Left lung (tissue), 10 donors: ENCODE results near the gene GNG10. TPM values are rescaled to one million over a fixed set of nuclear protein-coding genes. Genes with fewer than 3 reads are reported as not detected.
"Not testable (repeated sequence)": the region's sequence is repeated elsewhere in the genome, so short reads cannot be mapped to it uniquely, and the experiment has no call there.

ENCODE experiments used
- ATAC-seq: fragments of 200-7000 bp; cut with Tn5 transposase; one replicate; pipeline ENCODE4 v1.9.1; 2020; ENCODE audit warnings: moderate library complexity
- DNase-seq, 4 donors: peaks; one replicate each; pipeline ENCODE4 v3.0.0-alpha.2; 2013 to 2020
- H3K27ac ChIP-seq, 2 donors: fragments of 200-600 bp; sonication (generic) in 1 of 2; one replicate each; pipeline versions ENCODE4 v1.5.0 to v1.8.0; 2020 to 2021
- H3K27me3 ChIP-seq, 2 donors: fragments of 200-600 bp; sonication (generic) in 1 of 2; one replicate each; pipeline versions ENCODE4 v1.5.0 to v1.8.0; 2020 to 2021
- H3K36me3 ChIP-seq, 2 donors: fragments of 200-600 bp; sonication (generic) in 1 of 2; one replicate each; pipeline versions ENCODE4 v1.5.0 to v1.8.0; 2020 to 2021
- H3K4me1 ChIP-seq, 2 donors: fragments of 200-600 bp; one replicate each; pipeline ENCODE4 v1.8.0; 2021
- H3K4me3 ChIP-seq, 2 donors: fragments of 200-600 bp; sonication (generic) in 1 of 2; one replicate each; pipeline versions ENCODE4 v1.5.0 to v1.8.0; 2020 to 2021; ENCODE audit warnings: mild to moderate bottlenecking in 1 of 2
- H3K9me3 ChIP-seq, 2 donors: fragments of 200-600 bp; sonication (generic) in 1 of 2; one replicate each; pipeline versions ENCODE4 v1.5.0 to v1.8.0; 2020 to 2021
- CTCF ChIP-seq, 2 donors: fragments of 200-600 bp; sonication (generic) in 1 of 2; IDR thresholded peaks; one replicate each; pipeline versions ENCODE4 v1.5.0 to v1.8.0; 2021; ENCODE audit warnings: antibody characterized with exemption in 2 of 2
- intact Hi-C, 2 donors: fragments of 100-400 bp; cut with DNase I; formaldehyde crosslinking; loops; one replicate each; pipeline versions ENCODE4 v1.11.2 to v1.14.2; 2022
- polyA plus RNA-seq, 6 donors: library from polyadenylated mRNA; unstranded; fragments of 120-200 nt; gene quantifications; one replicate each; pipeline ENCODE4 v1.2.1, GENCODE V29; 2013; ENCODE audit not compliant: insufficient read length in 6 of 6
- total RNA-seq, 2 donors: library from RNA; stranded (reverse); fragmentation: NEBNext Ultra II Directional; extraction: Animal tissue kit (Norgen Biotek cat#: 25700); gene quantifications; one replicate each; pipeline ENCODE4 v1.2.1, GENCODE V29; 2021
- donor health status: DM: no; HTN: yes; CAD: no.
- donor health status: DM: no; HTN: no; CAD: no.

The GNG10 gene
- total and polyA plus RNA-seq, 8 donors: 46.3 to 79.3 (median 61.8) TPM

GRCh38 chr9:111661802-111662521 is 557 bp downstream of the GNG10 start:
- TF ChIP-seq CTCF (IDR thresholded peaks at IDR 0.05): no peak
- Histone ChIP-seq H3K36me3 (peaks cover 0 to 5% of the 10 kb centered on the region in 2 donors), H3K27ac (peak overlapping the region; percentile 70 to 96), H3K9me3 (no peaks in the 10 kb centered on the region), H3K4me1 (peaks cover 3 to 35% of the 10 kb centered on the region in 2 donors), H3K27me3 (no peaks in the 10 kb centered on the region), H3K4me3 (peak overlapping the region; percentile 68 to 85)
- intact Hi-C loops: no loop called here
- DNase-seq (peak; percentile 26 to 88 (median 38)), ATAC-seq (peak; percentile 72)

GRCh38 chr9:111662576-111663300 is 1.3 kb downstream of the GNG10 start:
- DNase-seq (peak in 1 of 4 donors; percentile 12), ATAC-seq (peak; percentile 4)
- peaks cover 3 to 36% of the 10 kb centered on the region in 2 donors for H3K4me1 ChIP-seq
- H3K4me3 ChIP-seq: peak overlapping the region; percentile 68 to 85
- H3K36me3 ChIP-seq: peaks cover 0 to 13% of the 10 kb centered on the region in 2 donors
- TF ChIP-seq CTCF (IDR thresholded peaks at IDR 0.05): no peak
- peak overlapping the region; percentile 70 to 96 for H3K27ac ChIP-seq
- no peaks in the 10 kb centered on the region for H3K9me3 ChIP-seq
- intact Hi-C loops: no loop called here
- H3K27me3 ChIP-seq: no peaks in the 10 kb centered on the region

GRCh38 chr9:111663301-111663823 is 2.0 kb downstream of the GNG10 start:
- peaks cover 3 to 39% of the 10 kb centered on the region in 2 donors for H3K4me1 ChIP-seq
- H3K27ac ChIP-seq: peak overlapping the region; percentile 70 to 96
- H3K36me3 ChIP-seq: peaks cover 0 to 17% of the 10 kb centered on the region in 2 donors
- TF ChIP-seq CTCF (IDR thresholded peaks at IDR 0.05): no peak
- no peaks in the 10 kb centered on the region for H3K9me3 ChIP-seq
- DNase-seq (no peak), ATAC-seq (no peak)
- H3K4me3 ChIP-seq: peak overlapping the region in 1 of 2 donors; percentile 85
- H3K27me3 ChIP-seq: no peaks in the 10 kb centered on the region
- intact Hi-C loops: no loop called here

GRCh38 chr9:111668026-111668573 is 6.7 kb downstream of the GNG10 start:
- peaks cover 0 to 44% of the 10 kb centered on the region in 2 donors for H3K36me3 ChIP-seq
- ATAC-seq (no peak), DNase-seq (no peak)
- H3K9me3 ChIP-seq: no peaks in the 10 kb centered on the region
- no peaks in the 10 kb centered on the region for H3K27me3 ChIP-seq
- no peak overlapping the region for H3K27ac ChIP-seq
- TF ChIP-seq CTCF (IDR thresholded peaks at IDR 0.05): no peak
- intact Hi-C loops: no loop called here
- peaks cover 2 to 24% of the 10 kb centered on the region in 2 donors for H3K4me1 ChIP-seq
- no peak overlapping the region for H3K4me3 ChIP-seq

- intact Hi-C loops, H3K9me3 ChIP-seq: not testable (repeated sequence)
Measured at GRCh38 chr9:111668601-111669000, 7.2 kb downstream of the GNG10 start.

More at GRCh38 chr9:111668601-111669000, 7.2 kb downstream of the GNG10 start:
- H3K27me3 ChIP-seq, H3K4me3 ChIP-seq, ATAC-seq, H3K27ac ChIP-seq, DNase-seq: not testable (repeated sequence)
- Histone ChIP-seq H3K36me3 (peaks cover 0 to 44% of the 10 kb centered on the region in 2 donors), H3K4me1 (peaks cover 0 to 19% of the 10 kb centered on the region in 2 donors)
